ENCODE results near the gene MUC4. TPM values are rescaled to one million over a fixed set of nuclear protein-coding genes. Genes with fewer than 3 reads are reported as not detected.

Gene MUC4
- total RNA-seq, 2 donors from 2014 or later, result 0.35 to 2.3 TPM

- Histone ChIP-seq H3K36me3 (ENCODE audit: control insufficient read depth, insufficient read depth, low read length) (no peaks in the 10 kb centered on the region), H3K9ac (ENCODE audit: extremely low read depth, low read length, poor library complexity, severe bottlenecking) (peak overlapping the region; percentile 28), H3K27ac (ENCODE audit: low read depth, low read length) (peak overlapping the region; percentile 3), H3K9me3 (ENCODE audit: control insufficient read depth, low read length) (no peaks in the 10 kb centered on the region), H3K4me1 (ENCODE audit: control insufficient read depth, insufficient read depth, low read length) (peaks cover 4% of the 10 kb centered on the region), H3K4me3 (ENCODE audit: low read length) (no peak overlapping the region), H3K27me3 (ENCODE audit: control insufficient read depth, insufficient read depth, low read length, poor library complexity, severe bottlenecking) (no peaks in the 10 kb centered on the region)
- Mint-ChIP-seq H3K4me1 (peaks cover 30% of the 10 kb centered on the region), H3K36me3 (ENCODE audit: low read depth) (peaks cover 4% of the 10 kb centered on the region), H3K27ac (peak overlapping the region; percentile 87), H3K4me3 (peak overlapping the region; percentile 29), H3K9me3 (no peaks in the 10 kb centered on the region), H3K27me3 (ENCODE audit: insufficient read depth) (no peaks in the 10 kb centered on the region)
- peak; percentile 61 for DNase-seq
- TF ChIP-seq CTCF (conservative IDR thresholded peaks at IDR 0.05), result no peak
- WGBS, 2 experiments (ENCODE audit: insufficient coverage in 1 of 2, insufficient read length in 1 of 2), result 90 to 93% methylated on average over 13 to 23 of the region's 23 CpGs
These were observed 48.2 kb upstream of the MUC4 start for GRCh38 chr3:195859846-195860411.

- peak; percentile 94 for TF ChIP-seq CTCF (conservative IDR thresholded peaks at IDR 0.05)
- Mint-ChIP-seq H3K4me3 (peak overlapping the region; percentile 29), H3K27me3 (ENCODE audit: insufficient read depth) (no peaks in the 10 kb centered on the region), H3K9me3 (no peaks in the 10 kb centered on the region), H3K27ac (peak overlapping the region; percentile 87), H3K36me3 (ENCODE audit: low read depth) (peaks cover 3% of the 10 kb centered on the region), H3K4me1 (peaks cover 30% of the 10 kb centered on the region)
- Histone ChIP-seq H3K9ac (ENCODE audit: extremely low read depth, low read length, poor library complexity, severe bottlenecking) (peak overlapping the region; percentile 28), H3K27me3 (ENCODE audit: control insufficient read depth, insufficient read depth, low read length, poor library complexity, severe bottlenecking) (no peaks in the 10 kb centered on the region), H3K4me3 (ENCODE audit: low read length) (no peak overlapping the region), H3K9me3 (ENCODE audit: control insufficient read depth, low read length) (no peaks in the 10 kb centered on the region), H3K27ac (ENCODE audit: low read depth, low read length) (peak overlapping the region; percentile 3), H3K4me1 (ENCODE audit: control insufficient read depth, insufficient read depth, low read length) (peaks cover 4% of the 10 kb centered on the region), H3K36me3 (ENCODE audit: control insufficient read depth, insufficient read depth, low read length) (no peaks in the 10 kb centered on the region)
- DNase-seq, result peak; percentile 94
- 50 to 70% methylated on average over 15 to 21 of the region's 21 CpGs for WGBS, 2 experiments (ENCODE audit: insufficient coverage in 1 of 2, insufficient read length in 1 of 2)
These were observed 47.5 kb upstream of the MUC4 start for GRCh38 chr3:195859061-195859845.

- Histone ChIP-seq H3K9me3 (ENCODE audit: control insufficient read depth, low read length) (no peaks in the 10 kb centered on the region), H3K27ac (ENCODE audit: low read depth, low read length) (no peak overlapping the region), H3K4me1 (ENCODE audit: control insufficient read depth, insufficient read depth, low read length) (peaks cover 4% of the 10 kb centered on the region), H3K9ac (ENCODE audit: extremely low read depth, low read length, poor library complexity, severe bottlenecking) (no peak overlapping the region), H3K4me3 (ENCODE audit: low read length) (no peak overlapping the region), H3K27me3 (ENCODE audit: control insufficient read depth, insufficient read depth, low read length, poor library complexity, severe bottlenecking) (no peaks in the 10 kb centered on the region), H3K36me3 (ENCODE audit: control insufficient read depth, insufficient read depth, low read length) (no peaks in the 10 kb centered on the region)
- H3K4me1 Mint-ChIP-seq, result peaks cover 22% of the 10 kb centered on the region
- no peaks in the 10 kb centered on the region for H3K9me3 Mint-ChIP-seq
- no peak overlapping the region for H3K27ac Mint-ChIP-seq
- H3K4me3 Mint-ChIP-seq, result no peak overlapping the region
- DNase-seq, result no peak
- TF ChIP-seq CTCF (conservative IDR thresholded peaks at IDR 0.05), result no peak
- no peaks in the 10 kb centered on the region for H3K36me3 Mint-ChIP-seq (ENCODE audit: low read depth)
- H3K27me3 Mint-ChIP-seq (ENCODE audit: insufficient read depth), result peaks cover 3% of the 10 kb centered on the region
- WGBS, 2 experiments (ENCODE audit: insufficient coverage in 1 of 2, insufficient read length in 1 of 2), result 87 to 92% methylated on average over 8 to 15 of the region's 15 CpGs
These were observed 44.8 kb upstream of the MUC4 start for GRCh38 chr3:195856410-195857084.
